ENCODE results near the gene KDM4E. TPM values are rescaled to one million over a fixed set of nuclear protein-coding genes. Genes with fewer than 3 reads are reported as not detected.

Gene KDM4E
- not detected in 2 replicates for total RNA-seq

DNA sequence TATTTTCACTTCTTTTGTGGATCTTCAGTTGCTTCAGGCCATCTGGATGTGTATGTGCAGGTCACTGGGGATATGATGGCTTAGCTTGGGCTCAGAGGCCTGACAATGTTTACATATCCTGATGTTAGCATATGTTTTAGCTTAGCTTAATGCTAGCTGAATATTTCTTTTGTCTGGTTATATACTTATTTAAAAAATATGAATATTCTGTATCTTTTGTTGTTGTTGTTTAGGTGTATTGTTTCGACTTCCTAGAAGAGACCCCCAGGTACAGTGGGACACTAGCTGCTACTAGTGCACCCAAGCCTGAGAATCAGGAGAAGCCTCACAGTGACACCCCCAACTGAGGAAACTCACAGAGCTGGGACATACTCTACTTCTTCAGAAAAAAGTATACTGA lies at the start of gene KDM4E:
Gene KDM4E, plus strand, starts transcription at position 301 of the 400 bp plus-strand sequence. CDS start 300 bp downstream, outside the sequence.

DNA sequence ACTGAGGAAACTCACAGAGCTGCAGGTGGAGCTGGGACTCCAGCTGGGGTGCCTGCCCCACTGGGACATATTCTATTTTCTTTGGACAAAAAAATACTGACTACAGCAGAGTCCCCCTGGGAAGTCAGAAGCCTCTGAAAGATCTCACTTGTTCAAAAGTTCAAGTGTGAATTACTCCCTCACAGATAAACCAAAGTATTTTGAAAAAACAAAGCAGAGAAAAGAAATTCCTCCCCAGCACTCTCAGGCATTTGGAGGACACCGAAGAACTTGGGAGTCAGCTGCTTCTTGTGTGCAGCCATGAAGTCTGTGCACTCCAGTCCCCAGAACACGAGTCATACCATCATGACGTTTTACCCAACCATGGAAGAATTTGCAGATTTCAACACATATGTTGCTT lies 24.1 kb downstream of the KDM4E start, which contains the start of gene KDM4F:
Gene KDM4F, plus strand, starts transcription at position 301 of the 400 bp plus-strand sequence.

DNA sequence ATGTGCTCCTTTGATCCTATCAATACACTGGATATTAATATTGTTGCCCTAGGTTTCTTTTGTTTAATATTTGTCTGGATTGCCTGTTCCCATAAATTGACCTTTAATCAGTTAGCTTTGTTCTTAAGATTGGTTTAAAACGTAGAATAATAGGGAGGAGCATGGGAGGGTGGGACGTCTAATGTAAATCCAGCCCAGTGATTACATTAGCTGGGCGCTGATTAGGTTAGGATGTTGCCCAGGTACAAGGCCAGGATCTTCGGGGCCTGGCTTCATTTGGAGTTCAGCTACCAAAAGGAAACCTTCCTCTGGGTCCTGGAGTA lies 41.6 kb downstream of the KDM4E start, which contains the start of gene SRSF8:
Gene SRSF8, plus strand, starts transcription at position 204 of the 323 bp plus-strand sequence. CDS start 308 bp downstream, outside the sequence.

Other genes with a start within 250 kb of the KDM4E start
- gene CWC15, start 51.7 kb upstream of the KDM4E start, total RNA-seq = 41.6 and 53.6 TPM in 2 replicates
- gene KDM4D, start 51.5 kb upstream of the KDM4E start, total RNA-seq = 0.64 and 1.4 TPM in 2 replicates
- gene KDM4F, start 24.2 kb downstream of the KDM4E start, total RNA-seq = not detected in 2 replicates
- gene SRSF8, start 41.7 kb downstream of the KDM4E start, total RNA-seq = 21.4 and 27.7 TPM in 2 replicates
- 31.6 and 33.4 TPM in 2 replicates for gene ENDOD1, start 64.6 kb downstream of the KDM4E start, total RNA-seq
- 5.1 and 5.3 TPM in 2 replicates for gene SESN3, start 205.9 kb downstream of the KDM4E start, total RNA-seq